Loucy (cell line): Measurements from ENCODE around the gene ASB10.

ENCODE experiments used
- CTCF ChIP-seq: fragments of 200-600 bp; sonication (generic); conservative IDR thresholded peaks from 2 replicates; pipeline ENCODE4 v1.5.1; 2014; ENCODE audit warnings: mild to moderate bottlenecking, antibody characterized with exemption, low read length
- EZH2phosphoT487 ChIP-seq: fragments of 200-600 bp; IDR thresholded peaks from 2 replicates; pipeline ENCODE4 v1.6.1; 2018; ENCODE audit warnings: antibody characterized with exemption, mild to moderate bottlenecking, moderate library complexity, borderline replicate concordance

GRCh38 chr7:151175047-151175792 lies 11.8 kb downstream of the ASB10 start:
- TF ChIP-seq CTCF (no peak), EZH2phosphoT487 (no peak)
